Parathyroid adenoma (tissue), 2 donors: ENCODE results near the gene INKA1.
A peak's percentile ranks its signal among the peaks of the same experiment; 100 is the strongest.

ENCODE experiments used
- H2AFZ ChIP-seq: fragments of 300-600 bp; sonication (generic); one replicate; pipeline ENCODE4 v1.7.0; 2017; ENCODE audit warnings: antibody characterized with exemption, mild to moderate bottlenecking
- H3K27ac ChIP-seq: fragments of 300-600 bp; sonication (generic); one replicate; pipeline ENCODE4 v1.7.0; 2017
- H3K27me3 ChIP-seq: fragments of 300-600 bp; sonication (generic); one replicate; pipeline ENCODE4 v1.7.0; 2017; ENCODE audit warnings: low read length; ENCODE audit not compliant: control insufficient read depth, insufficient read depth
- H3K36me3 ChIP-seq: fragments of 300-600 bp; sonication (generic); one replicate; pipeline ENCODE4 v1.7.0; 2017; ENCODE audit warnings: low read length; ENCODE audit not compliant: control insufficient read depth, insufficient read depth
- H3K4me1 ChIP-seq: fragments of 300-600 bp; sonication (generic); one replicate; pipeline ENCODE4 v1.7.0; 2017; ENCODE audit warnings: control low read depth
- H3K4me2 ChIP-seq: fragments of 300-600 bp; sonication (generic); one replicate; pipeline ENCODE4 v1.7.0; 2017; ENCODE audit warnings: low read length
- H3K4me3 ChIP-seq: fragments of 300-600 bp; sonication (generic); one replicate; pipeline ENCODE4 v1.7.0; 2017; ENCODE audit warnings: low read depth, low read length
- H3K79me2 ChIP-seq: fragments of 300-600 bp; sonication (generic); one replicate; pipeline ENCODE4 v1.7.0; 2017; ENCODE audit warnings: control low read depth
- H3K9ac ChIP-seq: fragments of 300-600 bp; sonication (generic); one replicate; pipeline ENCODE4 v1.7.0; 2017; ENCODE audit warnings: mild to moderate bottlenecking
- H3K9me3 ChIP-seq: fragments of 300-600 bp; sonication (generic); one replicate; pipeline ENCODE4 v1.7.0; 2017; ENCODE audit warnings: low read length; ENCODE audit not compliant: control insufficient read depth
- CTCF ChIP-seq: fragments of 300-600 bp; sonication (generic); IDR thresholded peaks from one replicate; pipeline ENCODE4 v1.7.0; 2017; ENCODE audit warnings: antibody characterized with exemption, mild to moderate bottlenecking
- donor health status: primary hyperparathyroidism.

The INKA1 gene

DNA sequence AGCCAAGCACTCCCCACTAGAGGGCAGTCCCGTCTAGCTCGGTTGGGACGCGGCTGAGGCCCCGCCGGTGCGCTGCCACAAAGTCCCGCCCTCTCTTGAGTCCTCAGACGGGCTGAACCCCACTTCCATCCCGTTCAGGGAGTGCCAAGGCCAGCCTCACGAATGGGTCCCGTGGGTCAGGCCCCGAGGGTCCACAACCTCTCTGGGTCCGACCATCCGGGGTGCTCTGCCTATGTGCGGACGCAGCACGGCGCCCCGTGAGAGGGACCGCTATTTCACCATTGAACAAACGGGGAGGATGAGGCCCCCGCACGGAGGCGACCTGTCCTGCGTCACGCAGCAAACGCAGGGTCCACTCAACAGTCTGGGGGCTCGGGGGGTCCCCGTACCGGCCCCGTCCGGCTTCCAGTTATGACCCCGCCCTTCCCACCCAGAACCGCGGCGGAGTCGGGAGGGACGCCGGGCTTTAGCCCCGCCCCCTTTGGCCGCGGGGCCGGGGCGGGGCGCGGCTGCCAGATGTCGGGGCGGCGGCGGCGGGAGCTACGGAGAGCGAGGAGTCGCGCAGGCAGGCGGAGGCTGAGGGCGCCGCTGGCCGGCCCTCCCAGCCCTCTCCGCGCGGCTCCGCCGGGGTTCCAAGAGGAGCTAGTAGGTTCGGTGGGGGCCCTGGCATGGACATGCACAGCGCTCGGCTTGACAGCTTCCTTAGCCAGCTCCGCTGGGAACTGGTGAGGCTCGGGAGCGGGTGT, at the start of gene INKA1:
Gene INKA1, plus strand, starts transcription at position 543 of the 746 bp plus-strand sequence. Its CDS starts 132 bp downstream, at position 675.
- H3K4me2 ChIP-seq, result peak within 1 kb of the TSS; percentile 100
- peak within 1 kb of the TSS; percentile 99 for H2AFZ ChIP-seq
- H3K9me3 ChIP-seq, result no peaks in the 10 kb centered on the region
- H3K27me3 ChIP-seq, result no peaks in the 10 kb centered on the region
- no peak within 1 kb of the TSS for H3K9ac ChIP-seq
- peak; percentile 90 for TF ChIP-seq CTCF
- H3K27ac ChIP-seq, result peak within 1 kb of the TSS; percentile 78
- no peaks in the 10 kb centered on the region for H3K79me2 ChIP-seq
- H3K36me3 ChIP-seq, result no peaks in the 10 kb centered on the region
- H3K4me1 ChIP-seq, result peaks cover 2% of the 10 kb centered on the region
- peak within 1 kb of the TSS; percentile 77 for H3K4me3 ChIP-seq

DNA sequence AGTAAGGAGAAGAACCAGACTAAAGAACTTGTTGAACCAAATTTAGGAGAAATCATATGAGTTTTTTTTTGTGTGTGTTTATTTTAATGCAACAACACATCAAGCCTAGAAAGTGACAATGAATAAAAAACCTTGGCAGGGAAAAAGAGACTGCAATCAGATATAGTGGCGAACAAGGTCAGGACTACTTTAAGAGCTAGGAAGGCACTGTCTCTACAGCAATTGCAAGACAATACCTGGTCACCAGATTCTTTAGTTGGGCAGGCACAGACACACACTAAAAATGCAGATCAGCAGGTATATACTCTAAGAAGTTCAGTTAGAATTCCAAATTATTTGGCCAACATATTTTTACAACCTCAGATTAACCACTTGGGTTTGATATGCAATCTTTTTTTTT, 48.5 kb upstream of the INKA1 start:
- Histone ChIP-seq H3K9ac (no peak overlapping the region), H3K4me3 (no peak overlapping the region), H3K27ac (no peak overlapping the region), H3K27me3 (no peaks in the 10 kb centered on the region), H3K9me3 (no peaks in the 10 kb centered on the region), H3K4me1 (peaks cover 18% of the 10 kb centered on the region), H3K4me2 (no peak overlapping the region), H3K36me3 (no peaks in the 10 kb centered on the region), H2AFZ (no peak overlapping the region), H3K79me2 (peaks cover 53% of the 10 kb centered on the region)
- TF ChIP-seq CTCF, result no peak

- Histone ChIP-seq H3K79me2 (peaks cover 56% of the 10 kb centered on the region), H3K27ac (no peak overlapping the region), H2AFZ (no peak overlapping the region), H3K4me2 (no peak overlapping the region), H3K4me3 (no peak overlapping the region), H3K4me1 (peaks cover 18% of the 10 kb centered on the region), H3K9ac (no peak overlapping the region), H3K27me3 (no peaks in the 10 kb centered on the region), H3K36me3 (no peaks in the 10 kb centered on the region), H3K9me3 (no peaks in the 10 kb centered on the region)
- no peak for TF ChIP-seq CTCF
Measured at GRCh38 chr3:49756036-49756435, 47.0 kb upstream of the INKA1 start.

GRCh38 chr3:49757197-49757596, 45.9 kb upstream of the INKA1 start:
- Histone ChIP-seq H3K9me3 (no peaks in the 10 kb centered on the region), H3K4me3 (no peak overlapping the region), H3K36me3 (no peaks in the 10 kb centered on the region), H3K27ac (no peak overlapping the region), H3K4me1 (peaks cover 18% of the 10 kb centered on the region), H3K9ac (no peak overlapping the region), H3K4me2 (no peak overlapping the region), H3K79me2 (peaks cover 57% of the 10 kb centered on the region), H2AFZ (no peak overlapping the region), H3K27me3 (no peaks in the 10 kb centered on the region)
- TF ChIP-seq CTCF, result no peak

DNA sequence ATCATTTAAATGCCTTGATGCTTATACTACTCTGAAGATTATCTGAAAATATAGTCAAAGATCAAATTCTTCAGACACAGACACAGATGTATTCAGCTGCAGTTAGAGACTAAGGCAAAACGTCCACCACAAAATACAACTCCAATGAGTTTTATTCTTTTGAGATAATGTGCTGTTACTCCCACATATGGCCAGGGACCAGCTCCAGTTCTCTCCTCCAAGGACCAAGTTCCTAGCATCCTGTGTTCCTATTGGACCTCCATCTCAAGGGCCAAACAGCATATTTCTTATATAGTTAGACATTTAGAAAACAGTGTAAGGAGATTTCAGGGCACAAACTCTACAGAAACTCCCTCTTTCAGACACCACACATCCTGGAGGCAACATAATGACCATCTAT, 43.8 kb upstream of the INKA1 start:
- Histone ChIP-seq H2AFZ (no peak overlapping the region), H3K4me3 (no peak overlapping the region), H3K27me3 (no peaks in the 10 kb centered on the region), H3K79me2 (peaks cover 49% of the 10 kb centered on the region), H3K4me1 (peaks cover 13% of the 10 kb centered on the region), H3K9ac (no peak overlapping the region), H3K9me3 (no peaks in the 10 kb centered on the region), H3K27ac (no peak overlapping the region), H3K4me2 (no peak overlapping the region), H3K36me3 (no peaks in the 10 kb centered on the region)
- no peak for TF ChIP-seq CTCF
